Measurements from ENCODE around the gene FBLN7.
A peak's percentile ranks its signal among the peaks of the same experiment; 100 is the strongest.
"Not testable (repeated sequence)": the region's sequence is repeated elsewhere in the genome, so short reads cannot be mapped to it uniquely, and the experiment has no call there.

Gene FBLN7

GRCh38 chr2:112187046-112187715 is 49.0 kb downstream of the FBLN7 start:
- no peak for DNase-seq

DNA sequence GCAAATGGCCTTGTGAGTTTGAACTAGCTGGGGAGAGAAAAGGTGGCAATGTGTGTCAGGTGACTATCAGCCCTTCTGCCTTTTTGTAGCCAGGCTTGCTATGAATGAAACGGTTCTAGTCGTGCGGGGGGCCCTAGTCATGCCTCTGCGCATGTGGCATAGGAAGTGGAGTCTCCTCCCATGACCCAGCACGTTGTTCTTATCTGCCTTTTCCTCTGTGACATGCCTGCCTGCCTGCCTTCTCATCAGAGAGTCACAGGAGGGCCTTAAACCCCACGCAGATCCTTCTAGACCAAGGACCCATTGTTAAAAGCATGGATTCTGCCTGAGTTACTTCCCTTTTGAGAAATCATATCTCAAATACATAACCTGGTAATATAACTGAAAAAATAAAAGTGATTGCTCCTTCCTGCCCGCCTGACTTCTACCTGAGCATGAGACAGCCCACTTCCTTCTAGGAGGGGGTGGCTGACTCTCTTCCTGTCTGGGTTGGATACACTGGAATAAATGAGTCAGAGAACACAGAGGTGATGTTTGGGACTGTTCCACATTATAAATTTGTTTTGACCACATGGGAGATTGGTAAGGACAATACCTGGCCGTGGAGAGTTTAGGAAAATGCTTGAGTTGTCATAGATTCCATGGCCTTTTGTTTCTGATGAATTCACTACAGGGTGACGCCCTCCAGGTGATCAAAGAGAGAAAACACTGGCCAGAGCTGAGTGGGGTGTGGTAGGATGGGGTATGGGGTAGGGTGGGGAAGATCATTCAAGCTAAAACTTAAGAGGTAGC is 49.8 kb downstream of the FBLN7 start:
- DNase-seq, result peak; percentile 57 to 67

GRCh38 chr2:112189001-112189556 is 50.9 kb downstream of the FBLN7 start:
- no peak for DNase-seq

DNA sequence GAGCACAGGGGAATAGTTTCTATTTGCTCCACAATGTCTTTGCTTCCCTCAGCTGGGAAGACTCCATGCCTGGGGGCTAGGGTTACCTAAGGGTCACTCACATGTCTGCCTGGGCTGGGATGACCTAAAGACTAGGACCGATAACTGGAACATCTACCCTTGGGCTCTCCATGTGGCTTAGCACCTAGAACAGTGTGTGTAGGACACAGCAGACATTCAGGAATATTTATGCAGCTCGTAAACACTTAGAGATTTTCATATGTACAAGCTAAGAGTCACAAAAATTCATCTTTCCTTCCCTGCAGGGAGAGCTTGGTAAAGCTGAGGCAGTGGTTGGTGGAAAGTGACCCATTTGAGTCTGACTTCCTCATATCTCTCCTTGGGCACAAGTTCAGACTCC is 55.8 kb downstream of the FBLN7 start:
- DNase-seq, result no peak

DNA sequence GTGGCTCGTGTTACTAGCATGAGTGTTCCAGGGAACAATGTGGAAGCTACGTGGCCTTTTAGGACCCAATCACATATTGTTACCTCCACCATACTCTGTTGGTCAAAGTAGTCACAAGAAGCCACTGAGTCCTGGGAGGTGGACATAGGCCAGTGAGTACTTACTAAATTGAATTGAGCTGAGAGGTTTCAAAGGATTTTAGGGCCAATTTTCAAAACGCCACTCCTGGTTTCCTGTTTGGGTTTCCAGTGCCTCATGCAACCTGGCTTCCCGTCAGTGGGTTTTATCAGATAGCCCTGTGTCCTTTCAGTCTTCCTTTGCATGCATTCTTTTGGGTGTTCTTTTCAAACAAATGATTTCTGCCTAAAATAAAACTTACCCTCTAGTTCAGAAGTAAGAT is 56.3 kb downstream of the FBLN7 start:
- DNase-seq, result no peak

- no peak for DNase-seq
Observed at GRCh38 chr2:112195167-112195766, 57.1 kb downstream of the FBLN7 start.

DNA sequence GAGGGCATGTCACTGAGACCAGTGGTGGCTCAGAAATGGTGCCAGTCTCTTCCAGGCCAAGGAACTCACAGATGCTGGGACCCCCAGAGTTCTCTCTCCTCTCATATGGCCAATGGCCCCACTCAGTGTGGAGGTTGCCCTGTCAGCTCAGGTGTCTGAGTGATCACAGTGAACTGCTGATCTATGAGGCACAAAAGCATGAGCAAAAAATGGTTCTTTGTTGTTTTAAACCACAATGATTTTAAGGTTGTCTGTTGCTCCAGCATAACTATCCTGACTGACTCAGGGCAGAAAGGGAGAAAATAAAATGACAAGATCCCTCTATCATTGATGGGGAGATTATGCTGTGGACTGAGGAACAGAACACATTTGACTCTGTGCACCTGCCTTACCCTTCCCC is 57.8 kb downstream of the FBLN7 start:
- no peak for DNase-seq

DNA sequence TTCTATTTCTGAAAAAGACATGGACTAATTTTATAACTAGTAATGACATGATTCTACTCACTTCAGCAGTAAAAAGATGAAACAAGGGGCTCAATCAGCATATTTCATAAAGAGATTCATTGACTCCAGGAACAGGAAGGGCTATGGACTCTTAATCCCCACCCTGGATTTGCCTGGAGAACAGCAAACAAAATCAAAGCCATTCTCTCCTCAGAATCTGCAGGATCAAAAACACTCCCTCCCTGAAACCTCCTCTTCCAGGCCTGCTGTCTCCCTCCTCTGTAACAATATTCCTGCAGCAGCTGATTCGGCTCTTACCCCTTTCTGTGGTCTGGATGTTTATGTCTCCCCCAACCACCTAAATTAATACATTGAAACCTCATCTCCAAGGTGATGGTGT is 59.7 kb downstream of the FBLN7 start:
- DNase-seq, result no peak

GRCh38 chr2:112198780-112199179 is 60.6 kb downstream of the FBLN7 start:
- DNase-seq, result no peak

DNA sequence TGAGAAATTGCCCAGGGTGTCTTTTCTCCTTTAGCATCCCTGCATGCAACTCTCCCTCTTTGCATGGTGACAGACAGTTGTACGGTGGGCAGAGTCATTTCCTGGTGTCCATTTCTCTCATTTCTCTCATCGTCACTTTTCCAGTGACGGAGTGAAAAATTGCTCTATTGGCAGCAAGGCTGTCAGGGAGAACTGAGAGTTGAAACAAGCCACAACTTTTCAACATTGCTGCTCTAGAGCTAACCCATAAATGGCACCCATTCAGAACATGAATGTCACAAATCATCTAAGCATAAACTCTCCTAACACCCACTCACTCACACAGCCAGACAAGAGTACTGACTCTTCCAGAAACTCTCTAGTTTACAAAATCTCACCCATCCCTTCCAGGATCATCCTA is 61.0 kb downstream of the FBLN7 start:
- DNase-seq, result no peak

GRCh38 chr2:112201696-112202430 is 63.7 kb downstream of the FBLN7 start:
- no peak for DNase-seq

DNA sequence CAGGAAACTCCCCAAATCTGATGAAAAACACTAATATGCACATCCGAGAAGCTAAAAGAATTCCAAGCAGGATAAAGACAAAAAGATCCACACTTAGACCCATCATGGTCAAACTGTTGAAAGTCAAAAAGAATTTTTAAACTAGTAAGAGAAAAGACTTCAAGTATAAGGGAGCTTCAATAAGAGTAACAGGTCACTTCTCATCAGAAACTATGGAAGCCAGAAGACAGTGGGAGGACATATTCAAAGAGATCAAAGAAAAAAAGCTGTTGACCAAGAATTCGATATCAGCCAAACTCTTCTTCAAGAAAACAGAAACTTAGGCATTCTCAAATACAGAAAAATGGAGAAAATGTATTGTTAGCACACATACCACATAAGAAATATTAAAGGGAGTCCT is 66.2 kb downstream of the FBLN7 start:
- DNase-seq, result no peak

GRCh38 chr2:112207905-112208304 is 69.7 kb downstream of the FBLN7 start:
- DNase-seq, result not testable (repeated sequence)

DNA sequence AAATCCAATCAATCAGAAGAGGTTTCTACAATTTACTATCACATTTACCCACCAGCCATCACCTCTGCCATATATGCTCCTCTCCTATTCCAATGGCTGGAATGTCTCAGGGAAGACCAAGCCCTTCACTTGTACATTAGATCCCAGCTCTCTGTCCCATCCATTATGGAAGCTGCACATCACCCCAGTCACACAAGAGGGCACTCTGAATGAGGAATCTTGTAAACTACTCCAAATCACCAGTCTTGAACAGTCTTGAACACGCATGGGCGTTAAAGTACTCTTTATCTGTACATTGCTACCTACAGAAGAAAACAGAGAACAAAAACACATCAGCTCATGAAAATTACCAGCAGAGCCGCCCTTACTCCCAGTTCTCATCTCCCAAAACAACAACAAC is 78.0 kb downstream of the FBLN7 start:
- DNase-seq, result no peak

DNA sequence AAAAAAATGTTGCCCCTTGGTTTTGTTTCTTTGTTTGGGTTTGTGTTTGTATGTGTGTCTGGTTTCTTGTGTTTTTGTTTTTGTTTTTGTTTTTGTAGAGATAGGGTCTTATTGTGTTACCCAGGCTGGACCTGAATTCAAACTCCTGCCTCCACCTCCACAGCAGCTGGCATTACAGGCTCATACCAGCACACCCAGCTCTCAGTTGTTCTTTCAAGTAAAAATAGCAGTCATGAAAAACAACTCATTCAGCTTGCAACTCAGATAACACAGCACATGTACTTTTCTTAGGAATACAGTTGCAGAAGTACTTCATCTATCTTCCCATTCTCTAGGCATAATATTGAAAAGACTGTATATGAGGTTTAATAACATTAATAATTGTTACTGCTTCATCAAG is 79.7 kb downstream of the FBLN7 start:
- DNase-seq, result no peak

GRCh38 chr2:112220186-112220585 is 82.0 kb downstream of the FBLN7 start:
- DNase-seq, result no peak

DNA sequence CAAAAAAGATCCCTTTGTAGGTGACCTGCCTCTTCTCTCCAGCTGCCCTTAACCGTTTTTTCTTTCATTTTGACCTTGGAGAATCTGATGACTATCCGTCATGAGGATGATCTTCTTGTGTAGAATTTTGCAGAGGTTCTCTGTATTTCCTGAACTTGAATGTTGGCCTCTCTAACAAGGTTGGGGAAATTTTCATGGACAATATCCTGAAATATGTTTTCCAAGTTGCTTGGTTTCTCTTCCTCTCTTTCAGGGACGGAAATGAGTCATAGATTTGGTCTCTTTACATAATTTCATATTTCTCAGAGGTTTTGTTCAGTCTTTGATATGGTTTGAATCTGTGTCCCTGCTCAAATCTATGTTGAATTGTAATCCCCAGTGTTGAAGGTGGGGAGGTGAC is 82.6 kb downstream of the FBLN7 start:
- DNase-seq, result no peak

- DNase-seq, result no peak
Observed at GRCh38 chr2:112229348-112229747, 91.2 kb downstream of the FBLN7 start.

DNA sequence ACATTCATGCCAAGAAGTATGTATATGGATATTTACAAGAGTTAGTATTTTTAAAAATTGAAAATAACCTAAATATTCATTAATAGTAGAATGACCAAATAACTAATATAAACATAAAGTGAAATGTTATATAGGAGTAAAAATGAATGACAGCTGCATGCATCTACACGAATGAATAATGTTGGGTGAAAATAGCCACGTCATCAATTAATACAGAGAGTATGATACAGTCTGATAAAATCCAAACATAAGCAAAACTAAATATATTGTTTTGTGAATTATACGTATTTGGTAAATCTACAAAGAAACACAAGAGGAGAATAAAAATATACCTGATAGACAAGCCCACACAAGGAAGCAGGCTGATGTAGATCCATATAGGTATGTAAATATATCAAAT is 92.2 kb downstream of the FBLN7 start:
- no peak for DNase-seq

Measured in stimulated activated CD4-positive, alpha-beta T cell treated with anti-CD3 and anti-CD28 coated beads, Interleukin-2, amount 100 ng/mL, for 48 hours (primary cell).